ENCODE measurements around the gene GINS3.
"Not testable (repeated sequence)": the region's sequence is repeated elsewhere in the genome, so short reads cannot be mapped to it uniquely, and the experiment has no call there.

The GINS3 gene

DNA sequence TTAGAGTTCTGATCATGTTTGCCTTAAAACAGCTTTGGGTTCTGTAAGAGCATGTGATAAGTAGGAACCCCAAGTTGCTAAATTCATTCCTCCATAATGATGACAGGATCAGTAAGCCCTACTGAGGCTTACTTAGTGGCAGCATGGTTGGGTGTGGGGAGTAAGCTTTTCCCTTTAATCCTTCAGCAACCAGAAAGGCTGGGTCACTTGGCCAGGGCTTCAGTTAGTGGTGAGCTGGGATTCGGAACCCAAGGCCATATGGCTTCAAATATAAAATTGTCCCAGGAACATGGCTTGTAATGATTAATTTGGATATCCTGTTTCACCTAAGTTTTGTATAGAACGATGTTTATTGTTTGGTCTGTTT, 850 bp downstream of the GINS3 start:
- no peak for DNase-seq

DNA sequence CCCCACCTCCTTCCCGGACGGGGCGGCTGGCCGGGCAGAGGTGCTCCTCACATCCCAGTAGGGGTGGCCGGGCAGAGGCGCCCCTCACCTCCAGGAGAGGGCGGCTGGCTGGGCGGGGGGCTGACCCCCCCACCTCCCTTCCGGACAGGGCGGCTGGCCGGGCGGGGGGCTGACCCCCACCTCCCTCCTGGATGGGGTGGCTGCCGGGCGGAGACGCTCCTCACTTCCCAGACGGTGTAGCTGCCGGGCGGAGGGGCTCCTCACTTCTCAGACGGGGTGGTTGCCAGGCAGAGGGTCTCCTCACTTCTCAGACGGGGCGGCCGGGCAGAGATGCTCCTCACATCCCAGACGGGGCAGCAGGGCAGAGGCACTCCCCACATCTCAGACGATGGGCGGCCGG, 4.6 kb downstream of the GINS3 start:
- DNase-seq = not testable (repeated sequence)

DNA sequence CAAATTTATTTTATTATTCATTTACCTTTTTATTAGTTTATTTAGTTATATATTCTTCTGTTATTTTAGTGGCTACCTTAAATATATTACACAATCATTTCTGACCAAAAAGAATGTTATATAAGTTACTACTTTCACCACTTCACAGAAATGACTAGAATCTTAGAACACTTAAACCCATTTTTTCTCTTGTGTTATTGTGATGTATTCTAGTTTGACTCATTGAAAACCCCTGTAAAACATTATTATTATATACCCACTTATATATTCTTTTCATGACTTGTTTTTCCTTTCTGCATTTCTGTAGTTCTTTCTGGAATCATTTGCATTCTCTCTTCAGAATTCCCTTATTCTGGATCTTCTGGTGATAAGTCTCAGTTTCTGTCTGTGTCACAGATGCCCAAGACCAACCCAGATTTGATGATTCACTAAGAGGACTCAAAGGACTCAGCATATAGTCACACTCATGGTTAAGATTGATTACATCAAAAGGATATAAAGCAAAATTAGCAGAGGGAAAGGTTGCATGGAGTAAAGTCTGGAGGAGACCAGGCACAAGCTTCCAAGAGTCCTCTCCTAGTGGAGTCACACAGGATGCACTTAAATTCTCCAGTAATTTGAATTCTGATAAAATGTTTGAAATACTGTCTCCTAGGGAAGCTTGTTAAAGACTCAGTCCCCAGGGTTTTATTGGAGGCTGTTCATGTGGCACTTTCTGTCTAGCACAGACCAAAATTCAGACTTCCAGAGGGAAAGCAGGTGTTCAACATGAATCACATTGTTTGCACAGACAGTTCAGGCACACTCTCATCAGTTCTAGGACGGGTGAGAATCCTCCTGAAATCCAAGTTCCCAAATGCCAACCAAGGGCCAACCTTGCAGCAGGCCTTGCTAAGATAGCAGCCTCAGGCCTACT, 7.7 kb downstream of the GINS3 start:
- no peak for DNase-seq

DNA sequence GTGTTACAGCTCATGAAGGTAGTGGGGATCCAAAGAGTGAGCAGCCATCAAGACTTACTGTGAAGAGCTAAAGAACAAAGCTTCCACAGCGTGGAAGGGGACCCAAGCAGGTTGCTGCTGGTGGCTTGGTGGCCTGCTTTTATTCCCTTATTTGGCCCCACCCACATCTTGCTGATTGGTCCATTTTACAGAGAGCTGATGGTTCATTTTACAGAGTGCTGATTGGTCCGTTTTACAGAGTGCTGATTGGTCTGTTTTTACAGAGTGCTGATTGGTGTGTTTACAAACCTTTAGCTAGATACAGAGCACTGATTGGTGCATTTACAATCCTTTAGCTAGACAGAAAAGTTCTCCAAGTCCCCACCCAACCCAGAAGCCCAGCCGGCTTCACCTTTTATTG, 9.0 kb downstream of the GINS3 start:
- DNase-seq = not testable (repeated sequence)

DNA sequence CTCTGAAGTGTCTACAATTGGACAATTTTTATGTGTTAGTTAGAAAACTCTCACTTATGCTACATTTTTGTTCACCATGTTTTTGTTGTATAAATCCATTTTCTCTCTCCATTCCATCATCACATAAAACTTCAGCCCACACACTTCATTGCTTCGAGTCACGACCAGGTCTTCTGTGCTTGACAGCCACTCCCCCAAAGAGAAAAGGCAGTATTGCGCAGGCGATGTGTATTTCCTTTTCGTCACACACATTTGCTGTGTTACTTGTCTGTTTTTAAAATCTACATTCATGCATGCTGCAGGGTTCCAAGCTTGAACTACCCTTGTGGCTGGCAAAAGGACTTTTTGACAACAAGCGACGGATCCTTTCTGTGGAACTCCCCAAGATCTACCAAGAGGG, 10.5 kb downstream of the GINS3 start:
- no peak for DNase-seq

DNA sequence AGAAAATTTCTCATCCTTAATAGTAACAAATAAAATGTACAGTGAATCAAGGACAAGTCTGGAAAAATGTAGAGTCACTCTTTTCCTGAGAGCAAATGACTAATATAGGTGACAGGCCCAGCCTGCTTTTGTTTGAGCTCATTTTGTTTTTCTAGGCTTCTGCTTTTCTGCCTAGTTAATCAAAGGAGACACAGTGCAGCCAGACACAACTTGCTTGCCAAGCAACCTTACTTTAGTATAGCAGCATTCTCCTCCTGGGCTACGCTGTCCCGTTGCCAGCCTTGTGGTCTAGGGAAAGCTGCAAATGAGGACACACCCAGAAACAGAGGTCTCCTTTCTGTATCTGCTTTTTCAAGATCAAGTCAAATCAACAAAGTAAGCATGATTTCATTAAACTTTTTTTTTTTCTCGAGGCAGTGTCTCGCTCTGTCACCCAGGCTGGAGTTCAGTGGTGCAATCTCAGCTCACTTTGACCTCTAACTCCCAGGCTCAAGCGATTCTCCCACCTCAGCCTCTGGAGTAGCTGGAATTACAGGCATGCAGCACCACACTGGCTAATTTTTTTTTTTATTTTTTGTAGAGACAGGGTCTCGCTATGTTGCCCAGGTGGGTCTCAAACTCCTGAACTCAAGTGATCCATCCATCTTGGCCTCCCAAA, 17.2 kb downstream of the GINS3 start:
- no peak for DNase-seq

DNA sequence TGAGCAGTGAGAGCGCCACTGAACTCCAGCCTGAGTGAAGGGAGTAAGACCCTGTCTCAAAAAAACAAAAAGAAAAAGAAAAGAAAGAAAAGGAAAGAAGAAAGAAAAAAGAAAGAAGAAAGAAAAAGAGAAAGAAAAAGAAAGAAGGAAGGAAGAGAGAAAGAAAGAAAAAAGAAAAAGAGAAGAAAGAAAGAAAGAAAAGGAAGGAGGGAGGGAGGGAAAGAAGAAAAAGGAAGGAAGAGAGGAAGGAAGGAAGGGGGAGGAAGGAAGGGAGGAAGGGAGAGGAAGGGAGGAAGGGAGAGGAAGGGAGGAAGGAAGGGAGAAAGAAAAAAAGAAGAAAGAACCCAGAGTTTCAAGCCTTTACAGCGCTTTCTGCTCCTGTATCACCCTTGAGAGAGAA, 19.1 kb downstream of the GINS3 start:
- no peak for DNase-seq

DNA sequence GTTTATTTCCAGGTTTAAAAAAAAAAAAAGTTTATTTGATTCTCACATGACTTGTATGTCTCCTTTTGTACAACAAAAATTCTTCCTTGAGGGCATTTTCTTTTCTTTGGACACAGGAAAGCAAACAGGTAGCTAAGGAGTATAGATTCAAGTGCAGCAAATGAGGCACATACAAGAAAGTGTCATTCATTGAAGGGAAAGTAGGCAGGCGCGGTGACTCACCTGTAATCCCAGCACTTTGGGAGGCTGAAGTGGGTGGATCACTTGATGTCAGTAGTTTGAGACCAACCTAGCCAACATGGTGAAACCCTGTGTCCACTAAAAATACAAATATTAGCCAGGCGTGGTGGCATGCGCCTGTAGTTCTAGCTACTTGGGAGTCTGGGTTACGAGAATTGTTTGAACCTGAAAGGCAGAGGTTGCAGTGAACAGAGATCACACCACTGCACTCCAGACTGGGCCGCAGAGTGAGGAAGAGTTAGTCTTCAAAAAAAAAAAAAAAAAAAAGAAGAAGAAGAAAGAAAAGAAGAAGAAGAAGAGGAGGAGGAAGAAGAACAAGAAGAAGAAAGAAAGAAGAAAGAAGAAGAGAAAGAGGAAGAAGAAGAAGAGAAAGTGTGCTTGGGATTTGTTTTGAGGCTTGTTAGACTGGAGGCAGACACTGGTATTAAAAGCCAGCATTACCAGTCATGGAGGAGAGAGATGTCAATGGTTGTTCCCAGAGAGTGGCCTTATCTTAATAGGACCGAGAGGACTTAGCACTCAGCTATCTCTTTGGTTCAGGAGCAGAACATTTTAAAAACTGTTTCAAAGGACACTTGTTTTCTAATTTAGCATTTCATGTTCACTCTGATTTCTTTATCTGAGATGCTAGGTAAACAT, 19.7 kb downstream of the GINS3 start:
- DNase-seq = no peak

DNA sequence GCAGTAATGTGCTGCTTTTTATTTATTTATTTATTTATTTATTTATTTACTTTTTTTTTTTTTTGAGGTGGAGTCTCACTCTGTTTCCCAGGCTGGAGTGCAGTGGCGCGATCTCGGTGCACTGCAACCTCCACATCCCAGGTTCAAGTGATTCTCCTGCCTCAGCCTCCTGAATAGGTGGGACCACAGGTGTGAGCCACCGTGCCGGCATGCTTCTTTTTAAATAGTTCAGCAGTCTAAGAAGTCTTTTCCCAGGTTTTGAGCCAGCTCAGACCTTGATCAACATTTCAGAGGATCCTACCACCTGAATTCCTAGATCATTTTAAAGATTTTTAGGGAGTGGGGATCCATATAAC, 20.3 kb downstream of the GINS3 start:
- not testable (repeated sequence) for DNase-seq

DNA sequence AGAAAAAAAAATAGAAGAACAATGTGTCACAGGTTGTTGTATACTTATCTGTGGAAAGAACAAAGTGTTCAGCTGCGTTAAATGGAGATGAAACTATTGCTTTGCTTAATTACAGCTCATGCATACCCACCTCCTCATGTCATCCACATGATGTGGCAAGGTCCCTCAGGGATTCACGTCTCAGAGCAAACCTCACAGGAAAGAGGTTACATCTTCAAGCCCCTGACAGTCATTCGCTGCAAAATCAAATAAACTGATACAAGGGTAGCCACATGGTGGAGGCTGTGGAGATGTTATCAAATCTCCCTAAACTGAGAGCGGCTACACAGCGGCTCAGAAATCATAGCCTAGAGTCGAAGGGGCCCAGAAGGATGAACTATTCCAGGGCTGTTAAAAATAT, 21.1 kb downstream of the GINS3 start:
- DNase-seq = no peak

DNA sequence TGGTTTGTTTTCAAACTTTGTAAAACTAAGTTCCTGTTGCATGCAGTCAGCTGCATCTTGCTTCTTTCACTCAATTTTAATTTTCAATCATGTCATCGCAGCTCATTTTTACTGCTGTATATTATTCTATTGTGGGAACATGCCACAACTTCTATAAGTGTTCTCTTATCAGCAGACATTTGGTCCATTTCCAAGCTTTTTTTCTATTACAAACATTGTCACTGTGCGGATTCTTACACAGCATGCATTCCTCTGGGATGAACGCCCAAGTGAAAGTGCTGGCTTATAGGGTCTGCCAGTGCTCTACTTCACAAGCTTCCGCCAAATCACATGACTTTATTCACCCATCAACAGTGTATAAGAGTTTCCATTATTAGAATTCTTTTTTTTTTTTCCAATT, 22.7 kb downstream of the GINS3 start:
- DNase-seq = no peak

DNA sequence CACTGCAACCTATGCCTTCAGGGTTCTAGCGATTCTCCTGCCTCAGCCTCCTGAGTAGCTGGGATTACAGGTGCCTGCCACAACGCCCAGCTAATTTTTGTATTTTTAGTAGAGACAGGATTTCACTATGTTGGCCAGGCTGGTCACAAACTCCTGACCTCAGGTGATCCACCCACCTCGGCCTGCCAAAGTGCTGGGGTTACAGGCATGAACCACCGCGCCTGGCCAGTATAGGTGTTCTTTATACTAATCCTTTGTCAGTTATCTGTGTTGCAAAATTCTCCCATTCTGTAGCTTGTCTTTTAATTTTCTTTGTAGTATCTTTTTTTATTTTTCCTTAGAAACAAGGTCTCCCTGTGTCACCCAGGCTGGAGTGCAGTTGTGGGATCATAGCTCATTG, 23.7 kb downstream of the GINS3 start:
- not testable (repeated sequence) for DNase-seq

DNA sequence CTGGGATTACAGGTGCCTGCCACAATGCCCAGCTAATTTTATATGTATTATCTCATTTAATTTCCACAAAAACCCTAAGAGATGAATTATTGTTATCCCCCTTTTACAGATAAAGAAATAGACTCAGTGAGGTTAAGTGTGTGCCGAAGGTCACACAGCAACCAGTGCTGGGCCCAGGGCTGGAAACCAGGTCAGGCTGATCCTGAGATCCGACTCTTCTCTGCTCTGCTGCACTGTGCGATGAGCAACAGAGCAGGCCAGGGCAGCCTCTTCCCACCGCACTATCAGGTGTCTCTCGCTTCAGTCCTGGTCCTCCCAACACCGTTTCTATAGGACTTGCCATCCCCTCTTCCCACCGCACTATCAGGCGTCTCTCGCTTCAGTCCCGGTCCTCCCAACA, 24.8 kb downstream of the GINS3 start:
- DNase-seq = no peak

DNA sequence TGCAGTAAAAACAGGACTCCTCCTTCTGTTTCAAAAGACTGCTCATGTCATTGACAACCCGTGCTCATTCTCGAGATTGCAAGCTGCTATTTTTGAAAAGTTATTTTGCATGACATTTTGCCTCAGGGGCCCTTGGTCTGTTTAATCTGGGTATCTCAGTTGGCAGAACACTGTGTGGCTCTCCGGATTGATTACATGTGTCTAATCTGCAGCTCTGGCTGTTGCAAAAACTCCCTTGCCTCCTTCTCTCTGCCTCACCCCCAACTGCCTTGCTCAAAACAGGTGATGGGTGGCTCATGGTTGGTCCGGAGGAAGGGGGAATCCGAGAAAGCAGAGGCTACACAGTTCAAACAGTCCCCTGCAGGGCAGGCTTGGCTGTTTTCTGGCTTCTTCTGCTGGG, 25.3 kb downstream of the GINS3 start:
- no peak for DNase-seq

DNA sequence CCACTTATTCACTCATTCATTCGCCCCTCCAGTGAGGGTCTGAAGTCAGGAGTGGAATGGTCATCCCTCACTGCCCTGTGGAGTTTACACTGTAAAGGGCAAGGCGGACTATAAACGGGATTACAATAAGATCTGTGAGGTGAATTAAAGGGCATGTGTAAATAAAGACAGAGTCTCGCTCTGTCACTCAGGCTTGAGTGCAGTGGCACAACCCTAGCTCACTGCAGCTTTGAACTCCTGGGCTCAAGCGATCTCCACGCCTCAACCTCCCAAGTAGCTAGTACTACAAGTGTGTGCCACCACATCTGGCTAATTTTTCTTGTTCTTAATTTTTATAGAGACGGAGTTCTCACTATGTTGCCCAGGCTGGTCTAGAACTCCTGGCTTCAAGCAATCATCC, 25.8 kb downstream of the GINS3 start:
- no peak for DNase-seq

DNA sequence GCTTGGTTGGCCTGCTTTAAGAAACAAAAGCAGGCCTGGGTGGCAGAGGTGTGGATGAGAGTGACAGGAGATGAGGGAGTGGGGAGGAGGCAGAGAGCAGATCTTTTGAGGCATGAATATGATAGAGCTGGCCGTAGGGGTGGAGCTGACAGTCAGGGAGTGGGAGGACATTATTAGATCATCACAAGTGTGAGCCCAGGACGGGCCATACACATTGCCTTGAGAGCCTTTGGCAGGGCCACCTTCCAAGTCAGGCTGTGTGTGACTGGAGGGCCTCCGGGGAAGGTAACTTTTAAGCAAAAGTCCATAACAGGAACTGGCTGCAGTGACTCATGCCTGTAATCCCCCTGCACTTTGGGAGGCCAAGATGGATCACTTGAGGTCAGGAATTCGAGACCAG, 26.3 kb downstream of the GINS3 start:
- DNase-seq = no peak

DNA sequence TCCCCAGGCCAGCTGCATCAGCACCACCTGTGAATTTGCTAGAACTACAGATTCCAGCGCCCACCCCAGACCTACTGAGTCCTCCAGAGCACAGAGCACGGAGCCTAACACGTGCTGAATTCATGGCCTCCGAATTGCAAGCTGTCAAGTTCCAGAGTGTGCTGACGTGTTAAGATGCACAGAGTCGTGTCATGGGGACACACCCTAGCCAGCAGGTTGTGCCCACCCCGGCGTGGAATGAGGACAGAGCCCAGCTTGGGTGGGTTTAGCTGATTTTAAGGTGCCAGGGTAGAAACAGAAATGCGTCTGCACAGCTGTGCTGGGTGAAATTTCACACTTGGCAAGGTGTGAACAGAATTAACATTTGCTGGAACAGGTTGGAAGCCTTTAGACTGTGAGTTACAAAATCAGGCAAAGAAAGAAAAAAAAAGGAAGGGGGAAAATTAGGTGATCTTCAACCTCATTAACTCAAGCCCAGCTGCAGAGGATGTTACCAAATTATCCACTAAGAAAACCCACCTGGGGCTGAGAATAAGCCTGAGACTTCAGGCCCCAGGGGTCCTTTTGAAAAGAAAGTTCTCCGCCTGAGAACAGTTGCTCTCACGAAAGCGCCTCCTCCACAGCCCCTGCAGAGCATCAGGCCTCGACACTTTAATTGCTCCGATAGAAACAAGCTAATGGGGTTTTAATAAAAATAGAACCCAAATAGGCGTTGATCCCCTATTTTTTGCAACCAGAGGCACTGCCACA, 27.1 kb downstream of the GINS3 start:
- no peak for DNase-seq

DNA sequence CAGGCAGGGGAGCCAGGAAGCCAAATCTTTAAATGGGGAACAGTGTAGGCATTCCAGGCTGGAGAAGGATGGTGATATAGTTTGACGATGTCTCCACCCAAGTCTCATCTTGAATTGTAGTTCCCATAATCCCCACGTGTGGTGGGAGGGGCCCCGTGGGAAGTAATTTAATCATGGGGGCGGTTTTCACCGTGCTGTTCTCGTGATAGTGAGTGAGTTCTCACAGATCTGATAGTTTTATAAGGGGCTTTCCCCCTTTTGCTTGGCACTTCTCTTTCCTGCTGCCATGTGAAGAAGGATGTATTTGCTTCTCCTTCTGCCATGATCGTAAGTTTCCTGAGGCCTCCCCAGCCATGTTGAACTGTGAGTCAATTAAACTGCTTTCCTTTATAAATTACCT, 28.8 kb downstream of the GINS3 start:
- DNase-seq = no peak

DNA sequence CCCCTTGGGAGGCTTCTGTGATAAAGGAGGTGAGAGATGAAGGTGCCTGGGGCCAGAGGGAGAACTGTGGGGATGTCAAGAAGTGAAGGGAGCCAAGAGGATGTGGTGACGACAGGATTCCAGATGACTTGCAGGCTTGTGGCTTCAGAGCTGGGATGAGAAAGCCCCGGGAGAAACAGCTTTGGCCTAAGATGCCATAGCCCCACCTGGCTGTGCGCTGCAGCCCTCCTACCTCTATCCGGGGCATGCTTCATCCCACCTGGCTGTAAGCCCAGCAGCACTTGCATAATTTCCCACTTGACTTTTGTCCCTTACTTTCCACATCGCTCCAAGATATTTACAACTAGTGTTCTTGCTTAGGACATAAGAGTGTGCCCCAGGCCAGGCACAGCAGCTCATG, 29.3 kb downstream of the GINS3 start:
- no peak for DNase-seq

DNA sequence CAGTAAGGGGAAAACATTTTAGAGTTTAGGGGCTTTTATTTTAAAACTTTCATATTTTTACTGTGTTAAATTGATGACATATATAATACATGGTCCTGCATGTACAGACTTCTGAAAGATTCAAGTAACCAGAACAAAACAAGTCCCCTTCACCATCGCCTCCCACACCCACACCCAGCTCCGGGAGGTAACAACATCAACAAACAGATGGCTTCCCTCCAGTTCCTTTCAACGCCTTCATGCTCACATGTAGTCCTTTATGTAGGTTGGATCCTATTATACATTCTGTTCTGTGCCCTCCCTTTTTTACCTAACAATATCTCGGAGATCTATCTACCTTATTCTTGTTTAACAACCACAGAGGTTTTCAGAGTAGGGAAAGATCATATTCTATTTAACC, 30.5 kb downstream of the GINS3 start:
- no peak for DNase-seq

DNA sequence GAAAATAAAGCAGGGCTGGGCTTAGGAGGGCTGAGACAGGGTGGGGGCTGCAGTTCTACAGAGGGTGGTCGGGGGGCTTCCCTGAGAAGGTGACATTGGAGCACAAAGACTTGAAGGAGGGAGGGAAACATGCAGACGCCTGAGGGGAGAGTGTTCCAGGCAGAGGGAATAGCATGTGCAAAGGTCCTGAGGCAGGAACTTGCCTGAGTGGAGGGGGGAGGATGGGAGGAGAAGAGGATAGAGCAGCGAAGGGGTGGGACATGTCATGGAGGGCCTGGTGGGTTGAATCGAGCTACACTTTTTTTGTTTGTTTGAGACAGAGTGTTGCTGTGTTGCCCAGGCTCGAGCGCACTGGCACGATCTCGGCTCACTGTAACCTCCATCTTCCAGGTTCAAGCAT, 33.0 kb downstream of the GINS3 start:
- DNase-seq = no peak

DNA sequence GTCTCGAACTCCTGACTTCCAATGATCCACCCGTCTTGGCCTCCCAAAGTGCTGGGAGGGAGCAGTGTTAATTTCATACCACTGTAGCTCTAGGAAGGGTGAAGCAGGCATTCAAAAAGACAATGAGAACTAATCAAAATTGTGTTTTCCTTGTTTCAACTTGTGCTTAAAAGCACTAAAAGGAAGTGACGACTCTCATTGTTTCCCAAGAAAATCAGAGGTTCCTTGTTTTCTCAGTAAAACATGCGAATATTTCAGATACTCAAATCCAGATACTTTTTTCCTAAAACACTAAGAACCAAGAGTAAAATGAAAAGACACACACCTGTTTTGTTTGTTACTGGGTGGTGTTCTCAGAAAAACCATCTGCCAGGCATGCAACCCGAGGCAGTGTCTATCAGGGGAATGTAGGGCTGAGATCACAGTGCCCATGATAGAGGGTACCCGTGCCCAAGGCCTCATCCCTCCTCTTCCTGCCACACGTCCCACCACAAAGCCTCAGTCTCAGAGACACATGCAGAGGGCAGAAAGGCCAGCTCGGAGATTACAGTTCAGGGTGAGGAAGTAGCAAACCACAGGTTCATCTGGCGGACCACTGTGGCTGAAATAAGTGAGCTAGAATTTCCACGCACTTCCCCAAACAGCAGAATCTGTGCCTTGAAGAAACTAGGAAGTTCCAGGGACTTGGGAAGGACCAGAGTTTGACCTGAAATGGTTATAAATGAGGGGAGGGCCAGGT, 33.7 kb downstream of the GINS3 start:
- DNase-seq = no peak
